ENCODE measurements around the gene CMTR1. TPM values are rescaled to one million over a fixed set of nuclear protein-coding genes. Genes with fewer than 3 reads are reported as not detected.

CMTR1 gene
- total RNA-seq, 1 donor from 2014 or later: 25.4 TPM

DNA sequence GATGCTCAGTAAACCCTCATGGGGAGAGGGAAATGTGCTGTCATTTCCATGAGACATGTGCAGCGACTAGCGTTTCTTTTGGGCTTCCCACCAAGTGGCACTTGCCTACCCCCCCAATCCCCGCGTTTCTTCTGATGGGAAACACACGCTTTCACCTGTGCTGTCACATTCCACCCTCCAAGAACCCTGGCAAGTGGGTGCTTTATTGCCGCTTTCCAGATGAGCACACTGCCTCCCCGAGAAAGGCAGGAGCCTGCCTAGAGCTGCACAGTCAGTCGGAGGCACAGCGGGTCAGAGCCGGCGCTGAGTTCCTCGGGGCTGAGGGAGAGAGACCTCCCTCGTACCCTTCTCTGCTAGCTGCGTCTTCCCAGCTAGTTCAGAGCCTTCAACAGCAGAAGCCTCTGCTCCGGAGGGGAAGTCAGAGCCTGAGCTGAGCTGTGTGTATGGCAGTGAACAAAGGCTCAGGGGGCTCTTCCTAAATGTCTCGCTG, 78.9 kb downstream of the CMTR1 start:
- DNase-seq (ENCODE audit: low read depth in 2 of 2): no peak

DNA sequence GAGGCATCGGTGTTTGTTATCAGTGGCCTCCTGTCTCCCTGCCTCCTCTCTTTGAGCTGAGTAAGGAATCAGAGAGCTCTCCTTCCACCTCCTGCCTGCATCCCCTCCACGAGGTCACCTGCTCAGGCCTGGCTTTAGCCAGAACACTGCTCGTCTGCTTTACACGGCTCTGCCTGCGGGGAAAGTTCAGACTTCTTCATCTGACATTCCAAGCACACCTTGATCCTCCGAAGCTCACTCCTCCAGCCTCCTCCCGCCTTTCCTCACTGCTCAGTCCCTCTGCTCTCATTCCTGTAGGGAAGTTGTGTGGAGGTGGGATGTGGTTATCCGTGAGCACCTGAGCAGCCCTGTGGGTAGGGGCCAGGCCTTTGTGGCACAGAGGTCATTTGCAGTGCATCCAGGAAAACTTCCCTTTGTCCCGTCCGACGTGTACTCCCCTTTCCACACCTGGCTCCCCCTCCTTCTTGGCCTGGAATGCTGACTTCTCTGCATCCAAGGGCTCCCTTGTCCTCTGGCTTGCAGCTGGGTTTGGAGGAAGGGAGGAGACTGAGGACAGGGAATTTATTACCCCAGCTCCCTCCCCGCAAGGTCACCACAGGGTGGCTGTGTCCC, 79.5 kb downstream of the CMTR1 start:
- DNase-seq (ENCODE audit: low read depth in 2 of 2): no peak

DNA sequence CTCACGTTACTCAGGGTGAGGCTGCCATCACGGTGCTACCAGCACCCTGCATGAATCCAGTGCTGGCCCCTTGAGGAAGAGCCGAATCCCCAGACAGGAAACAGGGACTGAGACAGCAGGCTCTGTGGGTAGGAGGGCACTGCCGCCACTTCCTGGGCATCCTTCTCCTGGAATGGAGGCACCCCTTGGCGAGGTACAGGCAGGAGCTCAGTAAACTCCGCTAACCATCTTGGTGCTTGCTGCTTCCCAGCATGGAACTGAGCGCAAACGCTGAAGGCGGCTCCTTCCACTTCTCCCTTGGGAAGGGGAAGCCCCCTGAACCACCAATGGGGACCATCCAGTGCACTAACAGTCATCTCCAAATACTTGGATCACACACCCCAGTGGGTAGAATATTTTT, 80.1 kb downstream of the CMTR1 start:
- no peak for DNase-seq (ENCODE audit: low read depth in 2 of 2)

DNA sequence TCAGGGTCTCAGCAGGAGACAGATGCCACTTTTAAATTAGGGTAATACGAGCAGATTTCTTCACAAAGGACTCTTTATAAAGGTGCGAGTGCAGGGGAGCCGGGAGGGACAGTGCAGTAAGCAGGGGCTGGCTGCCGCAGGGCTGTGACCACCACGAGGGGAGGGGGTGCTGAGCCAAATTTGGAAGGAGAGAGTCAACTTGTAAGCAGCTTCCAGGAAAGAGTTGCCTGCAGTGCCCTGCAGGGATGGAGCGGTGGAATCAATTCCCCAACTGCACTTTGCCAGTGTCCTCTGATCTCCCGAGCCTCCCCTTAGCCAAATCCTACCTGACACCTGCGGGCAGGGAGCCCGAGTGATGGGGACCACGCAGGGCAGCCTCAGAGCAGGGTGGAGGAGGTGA, 80.6 kb downstream of the CMTR1 start:
- DNase-seq (ENCODE audit: low read depth in 2 of 2): no peak

DNA sequence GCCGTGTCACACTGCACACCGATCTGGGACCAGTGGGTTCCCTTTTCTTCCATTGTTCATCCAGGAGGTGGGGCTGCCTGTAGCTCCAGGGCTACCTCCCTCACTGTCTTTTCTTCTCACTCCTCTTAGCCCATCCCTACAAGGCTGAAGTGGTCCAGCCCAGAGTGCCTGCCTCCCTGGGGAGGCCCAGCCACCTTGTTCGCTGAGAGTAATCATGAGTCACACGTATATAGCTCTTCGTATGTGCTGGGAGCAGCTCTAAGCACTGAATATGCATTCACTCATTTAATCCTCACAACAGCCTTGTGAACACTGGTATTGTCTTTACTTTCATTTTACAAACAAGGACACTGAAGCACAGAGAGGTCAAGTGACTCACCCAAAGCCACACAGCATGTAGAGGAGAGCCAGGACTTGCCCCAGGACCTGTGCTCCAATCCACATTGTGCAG, 81.3 kb downstream of the CMTR1 start:
- DNase-seq (ENCODE audit: low read depth in 2 of 2): no peak

DNA sequence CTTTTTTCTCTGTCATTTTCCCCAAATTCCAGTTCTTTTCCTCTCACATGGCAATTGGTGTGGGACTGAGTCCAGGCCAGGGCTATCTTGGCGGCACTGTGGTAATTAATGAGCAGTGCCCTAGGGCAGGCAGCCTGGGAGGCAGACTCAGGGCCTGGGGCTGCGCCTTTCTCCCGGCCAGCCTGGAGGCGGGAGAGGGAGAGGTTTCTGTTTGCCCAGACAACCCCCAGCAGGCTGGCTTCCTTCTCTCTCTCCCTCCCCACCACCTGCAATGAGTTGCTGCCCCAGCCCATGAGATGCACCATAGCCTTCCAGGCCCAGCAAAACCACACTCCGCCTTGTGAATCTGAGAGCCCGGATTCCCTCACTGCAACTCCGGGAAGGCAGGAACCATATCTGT, 81.8 kb downstream of the CMTR1 start:
- DNase-seq (ENCODE audit: low read depth in 2 of 2): no peak

DNA sequence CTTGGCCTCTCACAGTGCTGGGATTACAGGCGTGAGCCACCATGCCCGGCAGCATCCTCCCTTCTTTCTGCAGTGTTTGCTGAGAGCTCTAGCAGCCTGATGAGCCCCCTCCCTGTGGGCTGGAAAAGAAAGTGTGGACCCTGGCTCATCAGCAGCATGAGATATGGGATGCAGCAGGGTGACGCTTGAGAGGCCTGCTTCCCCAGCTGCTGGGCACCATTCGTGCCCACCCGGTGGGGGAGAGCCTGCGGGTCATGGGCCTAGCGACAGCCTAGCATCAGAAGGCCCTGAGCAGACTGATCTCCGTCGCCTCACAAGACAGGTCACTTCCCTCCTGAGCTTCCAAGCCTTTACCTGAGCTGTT, 82.7 kb downstream of the CMTR1 start:
- no peak for DNase-seq (ENCODE audit: low read depth in 2 of 2)

DNA sequence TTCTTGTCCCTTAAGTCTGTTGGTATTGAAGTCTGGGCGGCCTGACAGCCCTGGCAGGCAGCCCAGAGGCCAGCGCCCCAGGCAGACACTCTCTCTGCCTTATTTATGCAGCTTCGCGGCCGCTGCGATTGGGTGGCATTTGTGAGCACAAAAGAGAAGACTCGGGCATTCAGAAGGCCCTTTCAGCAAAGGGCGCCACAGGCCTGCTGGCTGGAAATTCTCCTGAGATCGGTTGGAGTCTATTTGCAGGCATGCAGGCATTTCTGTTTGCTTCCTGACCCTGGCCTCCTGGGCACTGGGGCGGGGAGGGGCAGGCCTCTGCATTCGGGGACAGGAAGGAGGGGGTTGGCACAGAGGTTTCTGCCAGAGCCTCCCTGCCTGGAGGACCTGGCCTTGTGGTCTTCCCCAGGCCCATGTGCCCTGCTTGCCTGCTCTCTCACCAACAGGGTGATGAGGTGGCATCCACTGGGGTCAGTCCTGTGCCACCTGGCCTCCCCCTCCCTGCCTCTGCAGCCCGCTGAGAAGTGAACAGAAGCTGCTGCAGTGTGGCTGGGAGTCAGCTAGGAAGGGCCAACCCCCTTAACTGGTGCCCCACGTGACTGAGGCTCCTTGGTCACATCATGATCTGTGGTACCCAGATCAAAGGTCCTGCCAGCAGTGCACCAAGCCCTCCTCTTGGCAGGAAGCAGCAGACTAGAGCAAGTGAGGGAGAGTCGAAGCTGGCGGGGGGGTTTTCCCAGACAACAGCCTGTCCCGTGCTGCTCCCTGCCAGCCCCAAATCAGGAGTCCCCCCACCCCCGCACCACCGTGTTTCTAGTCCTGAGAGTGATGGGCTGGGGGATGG, 83.3 kb downstream of the CMTR1 start:
- DNase-seq (ENCODE audit: low read depth in 2 of 2): no peak

DNA sequence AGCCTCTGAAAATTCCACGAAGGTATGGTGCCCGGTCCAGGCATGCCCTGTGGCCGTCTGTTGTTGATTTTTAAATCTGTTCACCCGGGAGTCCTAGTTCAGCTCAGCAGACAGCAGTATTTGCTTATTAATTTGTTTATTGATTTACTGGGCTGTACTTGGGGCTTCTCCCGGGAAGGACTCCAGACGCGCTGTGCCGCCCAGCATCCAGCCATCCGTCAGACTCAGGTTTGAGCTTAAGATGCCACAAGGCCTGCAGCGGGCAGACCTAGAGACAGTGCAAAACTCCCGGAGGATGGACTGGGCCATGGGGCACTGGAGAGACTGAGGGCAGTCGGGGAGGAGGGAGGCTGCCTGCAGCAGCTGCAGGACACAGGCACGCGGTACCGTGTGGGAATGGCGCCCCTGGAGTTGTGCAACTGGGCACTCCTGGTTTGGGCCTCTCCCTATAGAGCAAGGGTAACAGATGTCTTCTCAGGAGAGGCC, 83.9 kb downstream of the CMTR1 start:
- no peak for DNase-seq (ENCODE audit: low read depth in 2 of 2)

DNA sequence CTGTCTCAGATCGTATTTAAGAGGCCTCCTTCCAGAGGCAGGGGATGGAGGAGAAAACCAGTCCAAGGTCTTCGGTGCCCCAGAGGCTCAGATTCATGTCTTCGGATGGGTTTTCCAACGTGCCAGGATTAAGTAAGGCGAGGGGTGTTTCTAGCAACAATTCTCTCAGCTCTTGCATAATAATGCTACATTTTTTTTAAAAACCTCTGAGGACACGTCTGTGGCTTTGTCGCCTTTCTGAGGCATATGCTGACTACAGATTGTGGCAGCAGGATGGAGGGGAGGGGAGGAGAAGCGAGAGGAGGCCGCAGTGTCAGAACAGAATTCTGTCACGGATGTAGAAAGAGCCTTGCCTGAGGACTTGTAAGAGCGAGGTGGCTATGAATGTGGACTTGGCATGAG, 84.4 kb downstream of the CMTR1 start:
- DNase-seq (ENCODE audit: low read depth in 2 of 2): no peak

DNA sequence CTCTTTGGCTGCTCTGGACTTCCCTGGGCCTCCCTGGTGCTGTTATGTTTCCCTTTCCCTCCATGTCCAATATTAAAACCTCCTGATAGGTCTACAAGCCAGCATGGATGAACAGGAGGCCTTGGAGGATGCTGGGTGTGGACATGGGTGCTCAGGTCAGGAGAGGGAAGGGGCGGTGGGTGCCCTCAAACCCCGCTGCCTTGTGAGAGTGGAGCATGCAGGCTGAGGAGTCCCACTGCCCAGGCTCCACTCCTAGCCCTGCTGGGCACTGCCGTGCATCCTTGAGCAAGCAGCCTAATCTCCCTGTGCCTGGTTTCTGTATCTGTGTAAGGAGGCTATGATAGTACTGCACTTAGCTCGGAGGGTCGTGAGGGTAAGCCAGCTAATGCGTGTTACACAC, 85.1 kb downstream of the CMTR1 start:
- no peak for DNase-seq (ENCODE audit: low read depth in 2 of 2)

DNA sequence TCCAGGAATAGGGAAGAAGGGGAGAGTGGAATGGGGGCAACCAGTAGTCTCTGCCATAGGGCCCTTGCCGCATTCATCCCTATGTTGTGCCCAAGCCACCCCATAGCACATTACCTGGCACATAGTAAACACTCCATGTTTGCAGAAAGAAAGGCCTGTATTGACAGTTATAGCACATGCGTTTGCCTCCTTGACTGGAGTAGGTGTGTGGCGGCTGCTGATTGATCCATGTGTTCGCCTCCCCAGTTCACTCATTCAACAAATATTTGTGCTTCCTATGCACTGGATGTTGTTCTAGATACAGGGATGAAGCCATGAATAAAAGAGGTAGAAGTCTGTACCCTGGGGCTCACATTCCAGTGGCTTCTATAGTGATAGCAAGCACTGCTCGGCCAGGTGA, 86.4 kb downstream of the CMTR1 start:
- DNase-seq (ENCODE audit: low read depth in 2 of 2): no peak

DNA sequence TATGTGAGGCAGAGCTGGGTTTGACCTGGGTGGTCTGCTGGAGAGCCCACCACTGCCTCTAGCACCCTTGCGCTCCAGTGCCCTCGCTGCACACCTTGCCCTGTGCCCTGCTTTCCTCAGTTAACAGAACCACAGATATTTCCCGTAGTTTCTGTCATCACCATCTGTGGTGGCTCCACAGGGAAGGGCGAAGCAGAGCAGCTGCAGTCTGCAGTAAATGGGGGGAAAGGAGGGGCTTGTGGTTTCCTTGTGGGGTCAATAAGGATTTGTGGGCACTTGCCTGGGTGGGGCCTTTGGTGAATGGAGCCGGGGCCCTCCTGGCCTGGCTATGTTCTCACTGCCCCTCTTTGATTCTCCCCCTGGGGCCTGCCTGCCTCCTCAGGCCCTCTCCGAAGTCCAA, 87.9 kb downstream of the CMTR1 start:
- DNase-seq (ENCODE audit: low read depth in 2 of 2): no peak

DNA sequence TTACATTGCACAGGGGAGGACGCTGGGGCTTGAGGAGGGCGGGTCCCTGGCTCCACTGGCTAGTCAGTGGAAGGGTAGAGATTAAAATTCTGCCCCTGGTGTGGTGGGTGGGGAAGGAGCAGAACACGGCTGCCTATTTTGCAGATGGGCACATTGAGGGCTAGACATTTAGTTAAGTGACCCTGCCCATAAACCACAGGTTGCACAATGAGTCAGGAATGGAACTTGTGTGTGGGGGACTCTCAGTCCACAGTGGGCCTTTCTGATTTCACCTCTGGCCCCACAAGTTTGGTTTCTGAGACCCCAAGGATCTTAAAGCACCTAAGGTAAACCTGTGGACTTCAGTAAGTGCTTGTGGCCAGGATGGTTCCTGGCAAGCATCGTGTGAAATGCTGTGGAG, 88.7 kb downstream of the CMTR1 start:
- no peak for DNase-seq (ENCODE audit: low read depth in 2 of 2)

DNA sequence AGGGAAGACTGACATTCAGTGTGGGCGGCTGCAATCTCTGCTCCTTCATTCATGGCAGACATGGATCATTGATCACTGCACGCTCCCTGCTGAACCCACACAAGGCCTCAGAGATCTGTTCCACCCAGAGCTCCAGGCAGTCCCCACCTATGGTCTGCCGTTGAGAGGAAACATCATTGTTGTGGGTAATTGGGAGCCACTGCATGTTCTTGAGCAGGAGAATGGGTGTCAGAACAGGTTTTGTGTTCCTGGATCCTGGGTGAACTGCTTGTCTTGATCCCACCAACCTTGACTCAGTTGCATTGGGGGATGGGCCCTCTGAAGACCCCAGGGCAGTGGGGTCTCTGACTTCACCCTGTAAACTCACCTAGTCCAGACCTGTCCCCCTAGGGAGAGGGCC, 89.8 kb downstream of the CMTR1 start:
- DNase-seq (ENCODE audit: low read depth in 2 of 2): no peak

DNA sequence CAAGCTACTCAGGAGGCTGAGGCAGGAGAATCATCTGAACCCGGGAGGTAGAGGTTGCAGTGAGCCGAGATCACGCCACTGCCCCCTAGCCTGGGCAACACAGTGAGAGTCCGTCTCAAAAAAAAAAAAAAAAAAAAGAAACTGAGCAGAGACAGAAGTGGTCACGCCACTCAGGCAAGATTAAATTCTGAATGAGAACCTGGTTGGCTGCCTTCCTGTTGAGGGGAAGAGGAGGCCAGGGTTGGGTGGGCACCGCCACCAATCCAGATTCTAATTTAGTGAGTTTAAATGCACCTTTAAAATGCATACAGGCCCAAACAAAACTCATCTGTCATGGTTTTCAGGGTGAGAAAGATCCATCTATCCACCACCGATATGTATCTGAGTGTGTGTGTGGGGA, 90.4 kb downstream of the CMTR1 start:
- no peak for DNase-seq (ENCODE audit: low read depth in 2 of 2)

DNA sequence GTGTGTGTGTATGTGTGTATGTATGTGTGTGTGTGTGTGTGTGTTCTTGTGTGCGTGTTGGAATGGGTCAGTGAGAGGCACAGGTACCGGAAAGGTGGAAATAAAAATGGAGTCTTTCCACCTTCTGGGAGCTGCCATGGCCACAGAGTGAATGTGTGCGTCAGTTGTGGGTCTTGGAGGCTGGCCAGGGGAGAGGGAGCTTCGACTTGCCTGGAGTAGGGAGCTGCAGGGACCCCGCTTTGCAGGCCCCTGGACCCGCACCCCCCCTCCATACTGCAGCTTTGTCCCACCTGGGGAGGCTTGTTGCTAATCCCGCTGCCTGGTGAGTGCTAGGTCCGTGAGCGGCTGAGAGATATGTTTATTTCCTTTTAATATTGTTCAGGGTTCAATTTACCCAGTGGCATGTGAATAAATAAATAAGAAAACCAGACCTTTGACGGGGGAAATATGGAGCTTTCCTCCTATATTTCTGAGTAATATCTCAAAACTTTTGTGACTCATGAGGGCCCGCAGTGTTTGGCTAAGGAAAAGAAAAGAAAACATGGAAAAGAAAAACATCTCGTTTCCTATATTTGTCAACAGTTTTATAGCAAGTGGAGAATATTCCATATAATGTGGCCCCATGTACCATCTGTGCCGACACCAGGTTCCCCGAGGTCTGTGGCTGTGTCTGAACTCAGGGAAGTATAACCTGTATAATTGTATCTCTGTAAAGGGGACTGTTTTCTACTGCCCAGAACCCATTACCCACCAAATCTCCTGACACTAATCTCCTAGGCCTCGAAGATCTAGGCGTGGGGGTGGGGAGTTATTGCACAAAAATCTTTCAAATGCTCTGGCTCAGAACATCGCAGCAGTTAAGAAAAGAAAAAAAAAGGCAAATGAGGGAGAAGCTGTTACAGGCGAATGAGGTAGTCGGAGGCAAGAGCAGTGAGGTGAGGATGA, 91.3 kb downstream of the CMTR1 start:
- DNase-seq (ENCODE audit: low read depth in 2 of 2): peak; percentile 39 to 46

DNA sequence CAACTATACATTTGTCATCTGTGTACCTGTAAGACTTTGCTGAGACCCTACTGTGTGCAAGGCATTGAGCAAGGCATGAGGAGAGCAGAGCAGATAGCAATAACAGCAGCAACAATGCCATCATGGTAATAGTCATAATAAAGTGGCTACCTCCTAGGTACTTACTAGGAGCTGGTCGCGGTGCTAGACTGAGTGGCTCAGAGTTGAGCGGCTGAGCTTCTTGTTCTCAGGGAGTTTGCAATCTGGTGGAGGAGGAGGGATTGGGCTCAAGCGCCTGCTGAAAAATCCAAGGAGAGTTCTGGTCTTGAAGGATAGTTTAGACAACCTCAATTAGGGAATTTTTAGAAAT, 91.9 kb downstream of the CMTR1 start:
- no peak for DNase-seq (ENCODE audit: low read depth in 2 of 2)

DNA sequence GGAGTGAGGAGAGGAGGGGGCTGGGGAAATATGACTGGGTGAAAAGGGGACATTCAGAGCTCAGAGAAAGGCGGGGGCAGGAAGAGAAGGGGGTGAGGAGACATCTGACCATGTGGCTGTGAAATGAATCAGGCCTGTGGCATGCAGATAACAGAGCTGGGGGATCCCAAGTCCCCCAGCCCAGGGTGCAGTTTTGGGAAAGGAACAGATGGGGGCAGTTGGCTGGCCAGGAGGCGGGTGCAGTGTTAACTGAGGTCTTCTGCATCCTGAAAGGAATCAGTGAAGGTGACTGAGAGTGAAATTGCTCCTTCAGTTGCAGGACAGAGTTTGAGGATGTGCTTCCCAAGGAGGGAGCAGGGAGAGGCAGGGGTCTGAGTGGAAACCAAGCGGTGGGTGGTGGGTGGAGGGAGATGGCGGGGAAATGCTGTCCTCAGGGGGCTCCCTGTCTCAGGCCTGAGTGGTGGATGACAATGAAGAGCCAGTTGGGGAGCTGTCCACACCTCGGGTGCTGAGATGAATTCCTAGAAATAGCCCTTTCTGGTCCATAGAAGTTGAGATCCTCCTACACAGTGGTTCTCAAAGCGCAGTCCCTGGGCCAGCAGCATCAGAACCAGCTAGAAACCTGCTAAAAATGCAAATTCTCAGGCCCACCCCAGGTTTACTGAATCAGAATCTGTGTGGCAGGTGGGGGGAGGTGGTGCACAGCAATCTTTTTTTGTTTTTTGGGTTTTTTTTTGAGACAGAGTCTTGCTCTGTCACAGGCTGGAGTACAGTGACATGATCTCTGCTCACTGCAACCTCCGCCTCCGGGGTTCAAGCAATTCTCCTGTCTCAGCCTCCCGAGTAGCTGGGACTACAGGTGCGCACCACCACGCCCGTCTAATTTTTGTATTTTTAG, 92.7 kb downstream of the CMTR1 start:
- DNase-seq (ENCODE audit: low read depth in 2 of 2): peak; percentile 25 to 28

DNA sequence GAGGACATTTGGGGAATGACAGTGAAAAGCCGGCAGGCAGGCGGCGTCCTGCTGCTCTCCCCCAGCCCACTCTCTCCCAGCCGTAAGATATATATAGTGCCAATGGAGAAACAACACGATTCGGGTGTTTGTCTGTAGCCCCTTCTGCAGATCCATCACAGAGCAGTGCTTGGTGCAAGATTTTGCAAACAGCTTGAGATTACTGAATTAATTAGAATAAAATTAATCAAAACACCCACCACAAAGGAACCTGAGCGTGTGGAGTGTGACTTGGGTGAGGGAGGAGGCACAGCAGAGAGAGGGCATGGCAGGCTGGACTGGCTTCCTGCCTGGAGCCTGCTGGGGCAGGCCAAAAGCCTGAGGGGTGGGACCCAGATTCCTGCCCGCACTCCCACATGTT, 95.5 kb downstream of the CMTR1 start:
- no peak for DNase-seq (ENCODE audit: low read depth in 2 of 2)

DNA sequence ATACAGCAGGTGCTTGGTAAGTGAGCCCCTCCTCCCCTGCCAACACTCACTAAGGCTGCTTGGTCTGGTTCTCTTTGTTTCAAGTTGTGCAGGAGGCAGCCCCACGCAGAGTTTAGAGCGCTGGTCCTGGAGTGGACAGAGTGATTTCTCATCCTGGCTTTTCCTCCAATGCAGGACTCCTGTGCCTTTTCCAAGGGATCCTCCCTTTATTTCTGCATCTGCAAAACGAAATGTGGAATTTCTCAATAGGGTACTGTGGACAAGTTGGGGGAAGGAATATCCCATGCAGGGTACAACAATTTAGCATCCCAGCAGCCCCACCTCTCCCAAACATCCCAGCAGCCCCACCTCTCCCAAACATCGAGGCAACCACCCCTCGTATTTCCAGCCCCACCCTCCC, 97.3 kb downstream of the CMTR1 start:
- DNase-seq (ENCODE audit: low read depth in 2 of 2): no peak

Measured in lung microvascular endothelial cell (primary cell).